H9 (cell line): Measurements from ENCODE around the gene CYBRD1. TPM values are rescaled to one million over a fixed set of nuclear protein-coding genes. Genes with fewer than 3 reads are reported as not detected.

Source experiments
- DNase-seq: peaks from one replicate; pipeline ENCODE4 v3.0.0-alpha.2; 2017
- H2AFZ ChIP-seq: one replicate; pipeline ENCODE4 v1.6.1; 2013; ENCODE audit warnings: mild to moderate bottlenecking, low read length, control low read depth, moderate library complexity
- H2AK5ac ChIP-seq: 2 replicates; pipeline ENCODE4 v1.6.1; 2013; ENCODE audit warnings: low read length, control low read depth, mixed read lengths; ENCODE audit not compliant: insufficient read length
- H2BK120ac ChIP-seq: one replicate; pipeline ENCODE4 v1.6.1; 2013; ENCODE audit warnings: low read depth, mild to moderate bottlenecking, low read length, control low read depth, inconsistent platforms; ENCODE audit not compliant: poor library complexity, severe bottlenecking
- H2BK12ac ChIP-seq: 2 replicates; pipeline ENCODE4 v1.6.1; 2013; ENCODE audit warnings: low read length, control low read depth, mixed read lengths, low read depth; ENCODE audit not compliant: insufficient read length
- H2BK15ac ChIP-seq: 2 replicates; pipeline ENCODE4 v1.6.1; 2013; ENCODE audit warnings: low read depth, low read length, control low read depth
- H2BK20ac ChIP-seq: one replicate; pipeline ENCODE4 v1.6.1; 2013; ENCODE audit warnings: low read depth, mild to moderate bottlenecking, low read length, control low read depth, inconsistent platforms; ENCODE audit not compliant: poor library complexity, severe bottlenecking
- H2BK5ac ChIP-seq: 2 replicates; pipeline ENCODE4 v1.6.1; 2013; ENCODE audit warnings: low read length, control low read depth, mixed read lengths; ENCODE audit not compliant: insufficient read length
- H3K14ac ChIP-seq: 2 replicates; pipeline ENCODE4 v1.6.1; 2013; ENCODE audit warnings: low read length, control low read depth; ENCODE audit not compliant: insufficient read depth
- H3K18ac ChIP-seq: 2 replicates; pipeline ENCODE4 v1.6.1; 2013; ENCODE audit warnings: low read depth, mild to moderate bottlenecking, mixed read lengths, low read length, control low read depth; ENCODE audit not compliant: insufficient read length
- H3K23ac ChIP-seq: 2 replicates; pipeline ENCODE4 v1.6.1; 2013; ENCODE audit warnings: low read length, control low read depth, mixed read lengths, low read depth; ENCODE audit not compliant: insufficient read length
- H3K23me2 ChIP-seq: 2 replicates; pipeline ENCODE4 v1.6.1; 2013; ENCODE audit warnings: low read depth, mild to moderate bottlenecking, mixed read lengths, low read length, control low read depth; ENCODE audit not compliant: insufficient read length, poor library complexity, severe bottlenecking
- H3K27ac ChIP-seq: 2 replicates; pipeline ENCODE4 v1.5.1; 2013; ENCODE audit warnings: low read length, control low read depth, mixed read lengths, low read depth; ENCODE audit not compliant: insufficient read length
- H3K27me3 ChIP-seq: 2 replicates; pipeline ENCODE4 v1.6.1; 2013; ENCODE audit warnings: low read length, control low read depth, inconsistent platforms; ENCODE audit not compliant: insufficient read depth
- H3K4ac ChIP-seq: 2 replicates; pipeline ENCODE4 v1.6.1; 2013; ENCODE audit warnings: low read depth, mild to moderate bottlenecking, control low read depth, inconsistent platforms, low read length, moderate library complexity
- H3K4me1 ChIP-seq: 2 replicates; pipeline ENCODE4 v1.6.1; 2013; ENCODE audit warnings: low read length, control low read depth, inconsistent platforms; ENCODE audit not compliant: insufficient read depth
- H3K4me2 ChIP-seq: 2 replicates; pipeline ENCODE4 v1.6.1; 2013; ENCODE audit warnings: low read length, control low read depth, mixed read lengths; ENCODE audit not compliant: insufficient read length, insufficient read depth
- H3K56ac ChIP-seq: 2 replicates; pipeline ENCODE4 v1.6.1; 2013; ENCODE audit warnings: low read depth, mild to moderate bottlenecking, mixed read lengths, low read length, control low read depth; ENCODE audit not compliant: insufficient read length
- H3K79me1 ChIP-seq: 2 replicates; pipeline ENCODE4 v1.6.1; 2013; ENCODE audit warnings: low read depth, mild to moderate bottlenecking, moderate library complexity, low read length, control low read depth, inconsistent platforms; ENCODE audit not compliant: insufficient read depth, poor library complexity, severe bottlenecking
- H3K79me2 ChIP-seq: 2 replicates; pipeline ENCODE4 v1.6.1; 2013; ENCODE audit warnings: low read length, control low read depth, inconsistent platforms; ENCODE audit not compliant: insufficient read depth
- H3K9ac ChIP-seq: 2 replicates; pipeline ENCODE4 v1.6.1; 2013; ENCODE audit warnings: low read length, control low read depth, mixed read lengths; ENCODE audit not compliant: insufficient read length; ENCODE audit errors: extremely low read depth
- H3K9me3 ChIP-seq: one replicate; pipeline ENCODE4 v1.6.1; 2013; ENCODE audit warnings: low read depth, low read length, inconsistent platforms; ENCODE audit not compliant: control insufficient read depth
- H3T11ph ChIP-seq: one replicate; pipeline ENCODE4 v1.6.1; 2013; ENCODE audit warnings: mild to moderate bottlenecking, low read length, control low read depth, inconsistent platforms
- H4K20me1 ChIP-seq: one replicate; pipeline ENCODE4 v1.6.1; 2013; ENCODE audit not compliant: control insufficient read depth, insufficient read length, insufficient read depth
- H4K5ac ChIP-seq: 2 replicates; pipeline ENCODE4 v1.6.1; 2013; ENCODE audit warnings: low read depth, mild to moderate bottlenecking, mixed read lengths, low read length, control low read depth; ENCODE audit not compliant: insufficient read length
- H4K8ac ChIP-seq: replicated peaks from 2 replicates; pipeline ENCODE4 v1.6.1; 2013; ENCODE audit warnings: low read length, control low read depth, mixed read lengths, low read depth; ENCODE audit not compliant: insufficient read length
- H4K91ac ChIP-seq: 2 replicates; pipeline ENCODE4 v1.6.1; 2013; ENCODE audit warnings: low read depth, mild to moderate bottlenecking, moderate library complexity, mixed read lengths, low read length, control low read depth; ENCODE audit not compliant: insufficient read length
- H3K27ac Mint-ChIP-seq, 3 experiments: 2 replicates in 2 of 3; 3 replicates in 1 of 3; pipeline ENCODE4 v1.8.0; 2020 to 2021; ENCODE audit warnings: mixed read lengths in 3 of 3, mild to moderate bottlenecking in 1 of 3, moderate library complexity in 1 of 3
- H3K27me3 Mint-ChIP-seq: 2 replicates; pipeline ENCODE4 v1.8.0; 2021; ENCODE audit warnings: low read depth, mild to moderate bottlenecking, moderate library complexity, mixed read lengths
- H3K36me3 Mint-ChIP-seq, 3 experiments: 2 replicates in 2 of 3; 3 replicates in 1 of 3; pipeline ENCODE4 v1.8.0; 2020 to 2021; ENCODE audit warnings: low read depth in 3 of 3, mixed read lengths in 3 of 3; ENCODE audit not compliant: insufficient read depth in 1 of 3
- H3K4me1 Mint-ChIP-seq, 2 experiments: 2 replicates each; pipeline ENCODE4 v1.8.0; 2020; ENCODE audit warnings: mixed read lengths in 2 of 2
- H3K4me3 Mint-ChIP-seq, 2 experiments: 2 replicates in 1 of 2; 3 replicates in 1 of 2; pipeline ENCODE4 v1.8.0; 2020 to 2021; ENCODE audit warnings: mild to moderate bottlenecking in 2 of 2, mixed read lengths in 2 of 2, moderate library complexity in 1 of 2
- H3K9me3 Mint-ChIP-seq, 2 experiments: 2 replicates in 1 of 2; 3 replicates in 1 of 2; pipeline ENCODE4 v1.8.0; 2020; ENCODE audit warnings: mild to moderate bottlenecking in 2 of 2, mixed read lengths in 2 of 2, moderate library complexity in 1 of 2
- CTCF ChIP-seq: fragments of 200-600 bp; sonication (generic); conservative IDR thresholded peaks from 3 replicates; pipeline ENCODE4 v1.8.0; 2021; ENCODE audit warnings: antibody characterized with exemption, mild to moderate bottlenecking
- WGBS: extraction: QIAGEN DNeasy Blood & Tissue Kit; methylation state at CpG from one replicate; pipeline ENCODE4 v1.1.7; 2013; ENCODE audit warnings: missing lambda C conversion rate, low lambda C conversion rate, mixed read lengths; ENCODE audit not compliant: insufficient read length; ENCODE audit errors: extremely low coverage; 5-methylcytosine and 5-hydroxymethylcytosine counted together
- total RNA-seq: library from RNA; stranded (reverse); gene quantifications from 2 replicates; pipeline ENCODE4 v1.2.1, GENCODE V29; 2021

CYBRD1 gene
- total RNA-seq, 1 experiment from 2014 or later = 3.6 TPM

GRCh38 chr2:171592036-171592555 is 69.8 kb downstream of the CYBRD1 start:
- peaks cover 3 to 7% of the 10 kb centered on the region in 2 experiments; a peak in 2 of 5 replicates for H3K9me3 Mint-ChIP-seq
- H4K20me1 ChIP-seq = no peaks in the 10 kb centered on the region
- H3K14ac ChIP-seq = no peak overlapping the region
- no peak overlapping the region for H2BK5ac ChIP-seq
- H2BK15ac ChIP-seq = no peak overlapping the region
- H3K27me3 Mint-ChIP-seq = peaks cover 2% of the 10 kb centered on the region
- no peak overlapping the region for H3K56ac ChIP-seq
- no peaks in the 10 kb centered on the region for H3K4me1 ChIP-seq
- no peak overlapping the region for H4K91ac ChIP-seq
- no peak overlapping the region for H3K27ac ChIP-seq
- no peak overlapping the region for H3T11ph ChIP-seq
- no peaks in the 10 kb centered on the region for H3K23me2 ChIP-seq
- H4K8ac ChIP-seq = no peak overlapping the region
- H3K9ac ChIP-seq = no peak overlapping the region
- DNase-seq = no peak
- no peak overlapping the region for H2AK5ac ChIP-seq
- no peak for TF ChIP-seq CTCF
- no peaks in the 10 kb centered on the region for H3K79me1 ChIP-seq
- no peak overlapping the region for H2BK12ac ChIP-seq
- no peak overlapping the region for H3K4me3 Mint-ChIP-seq
- H3K9me3 ChIP-seq = no peaks in the 10 kb centered on the region
- H4K5ac ChIP-seq = no peak overlapping the region
- H3K36me3 Mint-ChIP-seq = no peaks in the 10 kb centered on the region
- H3K18ac ChIP-seq = no peak overlapping the region
- H3K4me1 Mint-ChIP-seq = peaks cover 11 to 16% of the 10 kb centered on the region in 2 experiments
- no peak overlapping the region for H2BK120ac ChIP-seq
- WGBS = no CpG with 5 or more reads among the region's 7 CpGs
- no peak overlapping the region for H3K27ac Mint-ChIP-seq
- no peak overlapping the region for H2AFZ ChIP-seq
- H2BK20ac ChIP-seq = no peak overlapping the region
- no peaks in the 10 kb centered on the region for H3K27me3 ChIP-seq
- no peak overlapping the region for H3K4me2 ChIP-seq
- H3K23ac ChIP-seq = no peak overlapping the region
- no peak overlapping the region for H3K4ac ChIP-seq
- H3K79me2 ChIP-seq = no peaks in the 10 kb centered on the region
